COLO829 (cell line): ENCODE data around the gene MACF1.

ENCODE experiments used
- DNase-seq: peaks from one replicate; pipeline ENCODE4 v3.0.0; 2012; ENCODE audit warnings: low spot score

MACF1 gene

GRCh38 chr1:39214714-39214997 is 10.2 kb downstream of the MACF1 start:
- DNase-seq: no peak

- no peak for DNase-seq
Measured at GRCh38 chr1:39214998-39215873, 10.7 kb downstream of the MACF1 start.

GRCh38 chr1:39216771-39217170 is 12.3 kb downstream of the MACF1 start:
- no peak for DNase-seq

GRCh38 chr1:39220891-39221870 is 16.7 kb downstream of the MACF1 start:
- no peak for DNase-seq

- DNase-seq: no peak
Measured at GRCh38 chr1:39224295-39224829, 19.9 kb downstream of the MACF1 start.

- DNase-seq: no peak
Measured at GRCh38 chr1:39226836-39227235, 22.3 kb downstream of the MACF1 start.

- DNase-seq: no peak
Measured at GRCh38 chr1:39228252-39228651, 23.8 kb downstream of the MACF1 start.

GRCh38 chr1:39229504-39229903 is 25.0 kb downstream of the MACF1 start:
- no peak for DNase-seq

- no peak for DNase-seq
Measured at GRCh38 chr1:39230261-39231190, 26.0 kb downstream of the MACF1 start.

- no peak for DNase-seq
Measured at GRCh38 chr1:39236971-39237370, 32.5 kb downstream of the MACF1 start.

- peak; percentile 79 for DNase-seq
Measured at GRCh38 chr1:39238476-39238875, 34.0 kb downstream of the MACF1 start.

- no peak for DNase-seq
Measured at GRCh38 chr1:39239968-39240367, 35.5 kb downstream of the MACF1 start.

GRCh38 chr1:39243302-39243701 is 38.8 kb downstream of the MACF1 start:
- no peak for DNase-seq

GRCh38 chr1:39250460-39251240 is 46.2 kb downstream of the MACF1 start:
- no peak for DNase-seq

- DNase-seq: no peak
Measured at GRCh38 chr1:39255222-39255621, 50.7 kb downstream of the MACF1 start.

- DNase-seq: peak; percentile 89
Measured at GRCh38 chr1:39258146-39258924, 53.8 kb downstream of the MACF1 start.

- no peak for DNase-seq
Measured at GRCh38 chr1:39258925-39259244, 54.4 kb downstream of the MACF1 start.

- DNase-seq: no peak
Measured at GRCh38 chr1:39261712-39262221, 57.3 kb downstream of the MACF1 start.

- no peak for DNase-seq
Measured at GRCh38 chr1:39262802-39263201, 58.3 kb downstream of the MACF1 start.

GRCh38 chr1:39266269-39266668 is 61.8 kb downstream of the MACF1 start:
- DNase-seq: no peak
